Thoracic aorta (tissue), 2 donors: ENCODE measurements around the gene SECISBP2. TPM values are rescaled to one million over a fixed set of nuclear protein-coding genes. Genes with fewer than 3 reads are reported as not detected.

Source experiments
- ATAC-seq: fragments of 150-250 bp; one replicate; pipeline ENCODE4 v1.8.0; 2017; ENCODE audit warnings: low read depth; ENCODE audit not compliant: insufficient number of reproducible peaks, low FRiP score
- DNase-seq: peaks from one replicate; pipeline ENCODE4 v3.0.0-alpha.2; 2020; ENCODE audit warnings: low spot score
- H3K27ac ChIP-seq, 2 donors: fragments of 200-600 bp; sonication (generic); 1 replicate in 1 of 2; 2 replicates in 1 of 2; pipeline ENCODE4 v1.5.1; 2016; ENCODE audit warnings: mild to moderate bottlenecking in 2 of 2, moderate library complexity in 2 of 2
- H3K27me3 ChIP-seq: fragments of 200-600 bp; sonication (generic); replicated peaks from 2 replicates; pipeline ENCODE4 v1.6.0; 2016; ENCODE audit warnings: mild to moderate bottlenecking; ENCODE audit not compliant: insufficient read depth
- H3K36me3 ChIP-seq: fragments of 200-600 bp; sonication (generic); one replicate; pipeline ENCODE4 v1.5.1; 2016
- H3K4me1 ChIP-seq, 2 donors: fragments of 200-600 bp; sonication (generic); 1 replicate in 1 of 2; 2 replicates in 1 of 2; pipeline versions ENCODE4 v1.5.1 to v1.6.0; 2016; ENCODE audit warnings: low read depth in 2 of 2, mild to moderate bottlenecking in 1 of 2; ENCODE audit not compliant: control insufficient read depth in 1 of 2
- H3K4me3 ChIP-seq: fragments of 200-600 bp; sonication (generic); 2 replicates; pipeline ENCODE4 v1.5.1; 2016; ENCODE audit warnings: mild to moderate bottlenecking
- H3K9me3 ChIP-seq: fragments of 200-600 bp; sonication (generic); 2 replicates; pipeline ENCODE4 v1.5.1; 2016
- CTCF ChIP-seq: fragments of 200-600 bp; sonication (generic); IDR thresholded peaks from one replicate; pipeline ENCODE4 v1.5.1; 2019; ENCODE audit warnings: antibody characterized with exemption
- total RNA-seq, 2 donors: library from RNA; depleted of rRNA; stranded (reverse); fragments of >200 nt; gene quantifications; one replicate each; pipeline versions ENCODE4 v1.1.0 to v1.2.3, GENCODE V29; 2016

Gene SECISBP2
- total RNA-seq, 2 donors from 2014 or later, result 37.2 to 91.5 TPM

GRCh38 chr9:89350988-89351557 lies 32.8 kb downstream of the SECISBP2 start:
- H3K4me3 ChIP-seq, result no peak overlapping the region

GRCh38 chr9:89351584-89352300 lies 33.4 kb downstream of the SECISBP2 start:
- H3K27ac ChIP-seq, result no peak overlapping the region
- TF ChIP-seq CTCF, result no peak
- no peaks in the 10 kb centered on the region for H3K4me1 ChIP-seq
- H3K27me3 ChIP-seq, result no peaks in the 10 kb centered on the region
- no peaks in the 10 kb centered on the region for H3K9me3 ChIP-seq
- DNase-seq (no peak), ATAC-seq (no peak)
- peaks cover 78% of the 10 kb centered on the region for H3K36me3 ChIP-seq
- no peak overlapping the region for H3K4me3 ChIP-seq

More at GRCh38 chr9:89350988-89351557, 32.8 kb downstream of the SECISBP2 start:
- DNase-seq, result no peak
- TF ChIP-seq CTCF, result no peak
- no peaks in the 10 kb centered on the region for H3K4me1 ChIP-seq
- ATAC-seq, result no peak
- no peaks in the 10 kb centered on the region for H3K9me3 ChIP-seq
- peaks cover 81% of the 10 kb centered on the region for H3K36me3 ChIP-seq
- no peaks in the 10 kb centered on the region for H3K27me3 ChIP-seq
- H3K27ac ChIP-seq, result no peak overlapping the region

- DNase-seq, result no peak
- H3K27me3 ChIP-seq, result no peaks in the 10 kb centered on the region
- peaks cover 83% of the 10 kb centered on the region for H3K36me3 ChIP-seq
- TF ChIP-seq CTCF, result no peak
- H3K9me3 ChIP-seq, result no peaks in the 10 kb centered on the region
- no peak for ATAC-seq
- H3K27ac ChIP-seq, result no peak overlapping the region
- H3K4me1 ChIP-seq, result no peaks in the 10 kb centered on the region
- no peak overlapping the region for H3K4me3 ChIP-seq
These were observed 34.2 kb downstream of the SECISBP2 start for GRCh38 chr9:89352451-89352850.

- H3K36me3 ChIP-seq, result peaks cover 83% of the 10 kb centered on the region
- no peak for ATAC-seq
These were observed 34.8 kb downstream of the SECISBP2 start for GRCh38 chr9:89352874-89353649.

More at GRCh38 chr9:89352874-89353649, 34.8 kb downstream of the SECISBP2 start:
- H3K9me3 ChIP-seq, result no peaks in the 10 kb centered on the region
- TF ChIP-seq CTCF, result no peak
- H3K4me3 ChIP-seq, result no peak overlapping the region
- H3K4me1 ChIP-seq, result no peaks in the 10 kb centered on the region
- DNase-seq, result no peak
- no peaks in the 10 kb centered on the region for H3K27me3 ChIP-seq
- H3K27ac ChIP-seq, result no peak overlapping the region
